Raji (cell line): ENCODE results near the gene TIAM2.

Experiments
- POLR2A ChIP-seq: IDR thresholded peaks from 2 replicates; pipeline ENCODE4 v1.6.1; 2011; ENCODE audit warnings: low read depth, low read length, control low read depth; ENCODE audit not compliant: insufficient read depth

The TIAM2 gene

GRCh38 chr6:155036907-155037306 is 41.8 kb downstream of the TIAM2 start:
- no peak for TF ChIP-seq POLR2A

- TF ChIP-seq POLR2A = no peak
Measured at GRCh38 chr6:155038104-155038503, 43.0 kb downstream of the TIAM2 start.

GRCh38 chr6:155038527-155038926 is 43.4 kb downstream of the TIAM2 start:
- no peak for TF ChIP-seq POLR2A

GRCh38 chr6:155039618-155040017 is 44.5 kb downstream of the TIAM2 start:
- no peak for TF ChIP-seq POLR2A

GRCh38 chr6:155040154-155040553 is 45.0 kb downstream of the TIAM2 start:
- TF ChIP-seq POLR2A = no peak

- no peak for TF ChIP-seq POLR2A
Measured at GRCh38 chr6:155040901-155041650, 46.0 kb downstream of the TIAM2 start.

GRCh38 chr6:155041741-155042279 is 46.7 kb downstream of the TIAM2 start:
- TF ChIP-seq POLR2A = no peak

GRCh38 chr6:155042983-155043382 is 47.9 kb downstream of the TIAM2 start:
- no peak for TF ChIP-seq POLR2A

- no peak for TF ChIP-seq POLR2A
Measured at GRCh38 chr6:155045561-155046404, 50.7 kb downstream of the TIAM2 start.

GRCh38 chr6:155047523-155047922 is 52.4 kb downstream of the TIAM2 start:
- no peak for TF ChIP-seq POLR2A

- no peak for TF ChIP-seq POLR2A
Measured at GRCh38 chr6:155050311-155050710, 55.2 kb downstream of the TIAM2 start.

- TF ChIP-seq POLR2A = no peak
Measured at GRCh38 chr6:155054491-155055250, 59.6 kb downstream of the TIAM2 start.

GRCh38 chr6:155055729-155056128 is 60.6 kb downstream of the TIAM2 start:
- no peak for TF ChIP-seq POLR2A

GRCh38 chr6:155056756-155057155 is 61.6 kb downstream of the TIAM2 start:
- no peak for TF ChIP-seq POLR2A

GRCh38 chr6:155061381-155061780 is 66.3 kb downstream of the TIAM2 start:
- no peak for TF ChIP-seq POLR2A
